ENCODE data around the gene ZC3H18. TPM values are rescaled to one million over a fixed set of nuclear protein-coding genes. Genes with fewer than 3 reads are reported as not detected.

Gene ZC3H18
- total RNA-seq, 1 experiment from 2014 or later = 48.9 TPM

- in situ Hi-C loops (cut with HindIII; ENCODE audit: low sequenced_read_pairs) = no loop called here
- peak; percentile 50 for DNase-seq (ENCODE audit: low spot score)
Observed at GRCh38 chr16:88531931-88532433, 38.2 kb upstream of the ZC3H18 start.

- DNase-seq (ENCODE audit: low spot score) = no peak
- in situ Hi-C loops (cut with HindIII; ENCODE audit: low sequenced_read_pairs) = no loop called here
Observed at GRCh38 chr16:88532434-88533241, 37.6 kb upstream of the ZC3H18 start.

- no peak for DNase-seq (ENCODE audit: low spot score)
- in situ Hi-C loops (cut with HindIII; ENCODE audit: low sequenced_read_pairs) = no loop called here
Observed at GRCh38 chr16:88533381-88533917, 36.8 kb upstream of the ZC3H18 start.

- in situ Hi-C loops (cut with HindIII; ENCODE audit: low sequenced_read_pairs) = no loop called here
- peak; percentile 53 for DNase-seq (ENCODE audit: low spot score)
Observed at GRCh38 chr16:88533932-88534637, 36.1 kb upstream of the ZC3H18 start.

- no peak for DNase-seq (ENCODE audit: low spot score)
Observed at GRCh38 chr16:88534638-88535190, 35.5 kb upstream of the ZC3H18 start.

GRCh38 chr16:88535191-88535856 is 34.9 kb upstream of the ZC3H18 start:
- in situ Hi-C loops (cut with HindIII; ENCODE audit: low sequenced_read_pairs) = no loop called here
- no peak for DNase-seq (ENCODE audit: low spot score)

More at GRCh38 chr16:88534638-88535190, 35.5 kb upstream of the ZC3H18 start:
- in situ Hi-C loops (cut with HindIII; ENCODE audit: low sequenced_read_pairs) = no loop called here

GRCh38 chr16:88535857-88536222 is 34.4 kb upstream of the ZC3H18 start:
- in situ Hi-C loops (cut with HindIII; ENCODE audit: low sequenced_read_pairs) = no loop called here
- no peak for DNase-seq (ENCODE audit: low spot score)

- in situ Hi-C loops (cut with HindIII; ENCODE audit: low sequenced_read_pairs) = no loop called here
- no peak for DNase-seq (ENCODE audit: low spot score)
Observed at GRCh38 chr16:88536510-88536909, 33.7 kb upstream of the ZC3H18 start.

- DNase-seq (ENCODE audit: low spot score) = no peak
- in situ Hi-C loops (cut with HindIII; ENCODE audit: low sequenced_read_pairs) = no loop called here
Observed at GRCh38 chr16:88536971-88537751, 33.0 kb upstream of the ZC3H18 start.

GRCh38 chr16:88537859-88538258 is 32.3 kb upstream of the ZC3H18 start:
- no peak for DNase-seq (ENCODE audit: low spot score)
- in situ Hi-C loops (cut with HindIII; ENCODE audit: low sequenced_read_pairs) = no loop called here

GRCh38 chr16:88538366-88539060 is 31.7 kb upstream of the ZC3H18 start:
- in situ Hi-C loops (cut with HindIII; ENCODE audit: low sequenced_read_pairs) = no loop called here
- DNase-seq (ENCODE audit: low spot score) = no peak

GRCh38 chr16:88539261-88539651 is 30.9 kb upstream of the ZC3H18 start:
- no peak for DNase-seq (ENCODE audit: low spot score)
- in situ Hi-C loops (cut with HindIII; ENCODE audit: low sequenced_read_pairs) = no loop called here

- no peak for DNase-seq (ENCODE audit: low spot score)
- in situ Hi-C loops (cut with HindIII; ENCODE audit: low sequenced_read_pairs) = no loop called here
Observed at GRCh38 chr16:88539652-88540345, 30.4 kb upstream of the ZC3H18 start.

GRCh38 chr16:88540346-88540977 is 29.7 kb upstream of the ZC3H18 start:
- DNase-seq (ENCODE audit: low spot score) = no peak
- in situ Hi-C loops (cut with HindIII; ENCODE audit: low sequenced_read_pairs) = no loop called here

- peak; percentile 94 for DNase-seq (ENCODE audit: low spot score)
- in situ Hi-C loops (cut with HindIII; ENCODE audit: low sequenced_read_pairs) = no loop called here
Observed at GRCh38 chr16:88541831-88542616, 28.2 kb upstream of the ZC3H18 start.

GRCh38 chr16:88543230-88543813 is 26.9 kb upstream of the ZC3H18 start:
- DNase-seq (ENCODE audit: low spot score) = no peak
- in situ Hi-C loops (cut with HindIII; ENCODE audit: low sequenced_read_pairs) = no loop called here
